PFSK-1 (cell line): ENCODE results near the gene CDK5RAP1.

Source experiments
- POLR2AphosphoS5 ChIP-seq: IDR thresholded peaks from 2 replicates; pipeline ENCODE4 v1.6.1; 2012; ENCODE audit warnings: low read depth, mild to moderate bottlenecking, control low read depth, low read length, moderate library complexity
- REST ChIP-seq, 2 experiments: IDR thresholded peaks; 2 replicates each; pipeline versions ENCODE4 v1.6.1 to v1.8.0; 2011 to 2012; ENCODE audit warnings: low read depth in 2 of 2, low read length in 2 of 2, control low read depth in 1 of 2, inconsistent platforms in 1 of 2, mild to moderate bottlenecking in 1 of 2, moderate library complexity in 1 of 2; ENCODE audit not compliant: insufficient read depth in 1 of 2
- TAF1 ChIP-seq: IDR thresholded peaks from 2 replicates; pipeline ENCODE4 v1.6.1; 2012; ENCODE audit warnings: low read length, control low read depth, borderline replicate concordance; ENCODE audit not compliant: insufficient read depth

DNA sequence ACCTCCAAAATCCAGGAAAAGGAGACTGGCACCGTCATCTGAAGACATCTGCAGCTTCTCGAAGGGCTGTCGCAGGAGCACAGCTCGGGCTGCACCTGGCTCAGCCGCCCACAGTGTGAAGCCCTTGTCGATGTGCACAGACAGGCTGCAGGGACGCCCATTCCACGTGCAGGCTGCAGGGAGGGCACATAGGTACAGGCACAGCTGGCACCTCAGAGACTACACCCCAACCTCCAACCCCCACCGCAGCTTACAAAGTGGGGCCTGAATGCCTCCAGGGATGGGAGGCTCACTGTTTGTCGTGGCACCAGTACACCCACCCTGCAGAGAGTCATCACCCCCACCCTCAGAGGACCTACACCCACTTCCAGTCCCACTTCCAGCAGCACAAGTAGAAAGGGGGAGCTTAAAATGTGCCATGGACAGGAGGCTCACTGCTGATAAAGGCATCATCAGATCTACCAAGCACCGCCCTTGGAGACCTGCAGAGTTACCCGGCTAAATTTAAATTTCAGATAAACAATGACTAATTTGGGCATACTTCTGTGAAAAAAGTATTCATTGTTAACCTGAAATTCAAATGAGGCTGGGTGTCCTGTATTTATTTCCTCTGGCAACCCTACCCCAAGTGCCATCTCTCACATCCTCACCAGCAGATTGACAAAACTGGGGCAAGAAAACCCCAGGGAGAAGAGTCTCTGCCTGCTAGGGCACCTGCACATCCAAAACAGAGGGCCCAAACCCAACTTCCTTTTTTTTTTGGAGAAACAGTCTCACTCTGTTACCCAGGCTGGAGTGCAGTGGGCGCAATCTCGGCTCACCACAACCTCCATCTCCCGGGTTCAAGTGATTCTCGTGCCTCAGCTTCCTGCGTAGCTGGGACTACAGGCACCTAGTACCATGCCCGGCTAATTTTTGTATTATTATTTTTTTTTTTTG is 7.7 kb upstream of the CDK5RAP1 start:
- TF ChIP-seq TAF1 (no peak), REST (IDR thresholded peaks at IDR 0.05; ENCODE audit: insufficient read depth in 1 of 2, low read depth in 2 of 2, low read length in 2 of 2) (no peak), POLR2AphosphoS5 (no peak)
